Choroid plexus epithelial cell (primary cell): ENCODE measurements around the gene LHFPL6.
A peak's percentile ranks its signal among the peaks of the same experiment; 100 is the strongest.

Source experiments
- DNase-seq: peaks from one replicate; pipeline ENCODE4 v3.0.0-alpha.2; 2010; ENCODE audit warnings: low read depth
- H3K4me3 ChIP-seq: 2 replicates; pipeline ENCODE4 v1.5.1; 2011; ENCODE audit warnings: low read depth, mild to moderate bottlenecking, control low read depth, low read length, moderate library complexity
- TF ChIP-seq, protein P1 (sequence below): conservative IDR thresholded peaks from 2 replicates; pipeline ENCODE4 v1.5.1; 2011; ENCODE audit warnings: low read depth, mild to moderate bottlenecking, control low read depth, inconsistent platforms, low read length, moderate library complexity

The LHFPL6 gene

DNA sequence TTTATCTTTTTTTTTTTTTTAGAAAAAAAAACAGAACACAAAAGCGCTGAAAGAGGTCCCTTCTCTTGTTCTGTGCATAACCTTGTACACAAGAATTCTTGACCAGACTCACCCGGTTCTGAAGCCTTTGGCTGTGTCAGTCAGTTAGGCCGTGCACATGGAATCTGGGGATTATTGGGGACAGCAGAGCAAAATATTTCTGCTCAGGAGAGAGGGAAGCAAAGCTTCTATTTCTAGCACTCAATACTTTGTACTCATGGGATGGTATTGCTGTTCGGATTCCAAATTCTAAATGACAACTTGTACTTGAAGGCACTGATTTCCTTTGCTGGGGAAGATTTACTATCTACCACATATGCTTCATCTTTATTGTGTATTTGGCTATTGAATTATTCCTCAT is 292.0 kb downstream of the LHFPL6 start:
- no peak for DNase-seq
- no peak overlapping the region for H3K4me3 ChIP-seq
- TF ChIP-seq, protein P1, sequence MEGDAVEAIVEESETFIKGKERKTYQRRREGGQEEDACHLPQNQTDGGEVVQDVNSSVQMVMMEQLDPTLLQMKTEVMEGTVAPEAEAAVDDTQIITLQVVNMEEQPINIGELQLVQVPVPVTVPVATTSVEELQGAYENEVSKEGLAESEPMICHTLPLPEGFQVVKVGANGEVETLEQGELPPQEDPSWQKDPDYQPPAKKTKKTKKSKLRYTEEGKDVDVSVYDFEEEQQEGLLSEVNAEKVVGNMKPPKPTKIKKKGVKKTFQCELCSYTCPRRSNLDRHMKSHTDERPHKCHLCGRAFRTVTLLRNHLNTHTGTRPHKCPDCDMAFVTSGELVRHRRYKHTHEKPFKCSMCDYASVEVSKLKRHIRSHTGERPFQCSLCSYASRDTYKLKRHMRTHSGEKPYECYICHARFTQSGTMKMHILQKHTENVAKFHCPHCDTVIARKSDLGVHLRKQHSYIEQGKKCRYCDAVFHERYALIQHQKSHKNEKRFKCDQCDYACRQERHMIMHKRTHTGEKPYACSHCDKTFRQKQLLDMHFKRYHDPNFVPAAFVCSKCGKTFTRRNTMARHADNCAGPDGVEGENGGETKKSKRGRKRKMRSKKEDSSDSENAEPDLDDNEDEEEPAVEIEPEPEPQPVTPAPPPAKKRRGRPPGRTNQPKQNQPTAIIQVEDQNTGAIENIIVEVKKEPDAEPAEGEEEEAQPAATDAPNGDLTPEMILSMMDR, result no peak

DNA sequence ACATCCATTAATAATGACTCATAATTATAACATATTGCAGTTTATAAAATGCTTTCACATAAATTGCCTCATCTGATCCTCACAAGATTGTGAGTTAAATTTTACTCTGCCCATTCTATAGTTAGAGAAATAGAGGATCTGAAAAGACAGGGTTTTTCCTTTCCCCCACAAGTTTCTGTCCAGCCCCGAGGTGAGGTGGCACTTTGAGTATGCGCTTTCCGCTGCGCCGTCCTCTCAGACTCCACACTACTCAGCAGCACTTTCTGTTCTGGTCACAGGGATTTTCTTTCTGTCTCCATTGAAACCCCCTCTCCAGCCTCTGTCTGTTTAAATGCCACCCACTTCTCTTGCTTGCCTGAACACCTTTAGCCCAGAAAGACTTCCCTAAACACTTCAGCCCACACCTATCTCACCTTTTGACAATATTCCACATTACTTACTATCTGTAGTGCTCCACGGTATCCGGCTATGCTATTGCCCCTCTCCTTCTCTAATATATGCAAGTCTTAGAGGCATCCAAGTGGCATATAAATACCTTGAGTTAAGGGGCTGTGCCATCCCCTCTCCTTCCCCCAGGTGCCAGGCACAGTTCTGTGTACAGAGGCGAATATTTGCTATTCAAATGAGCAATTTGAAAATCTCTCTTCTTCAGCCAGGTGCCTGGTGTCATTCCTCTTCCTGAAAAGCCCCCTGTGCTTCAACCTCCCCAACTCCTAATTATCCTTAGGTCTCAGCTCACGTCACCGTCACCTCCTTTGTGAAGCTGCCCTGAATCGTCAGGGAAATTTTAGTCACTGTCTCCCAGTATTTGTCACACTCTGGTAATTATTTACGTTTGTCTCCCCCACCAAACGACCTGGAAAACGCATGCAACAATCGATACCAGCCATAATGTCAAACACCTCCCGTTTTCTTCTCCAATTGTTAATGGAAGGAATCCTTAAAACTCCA is 296.1 kb downstream of the LHFPL6 start:
- TF ChIP-seq, protein P1, result no peak
- no peak for DNase-seq

DNA sequence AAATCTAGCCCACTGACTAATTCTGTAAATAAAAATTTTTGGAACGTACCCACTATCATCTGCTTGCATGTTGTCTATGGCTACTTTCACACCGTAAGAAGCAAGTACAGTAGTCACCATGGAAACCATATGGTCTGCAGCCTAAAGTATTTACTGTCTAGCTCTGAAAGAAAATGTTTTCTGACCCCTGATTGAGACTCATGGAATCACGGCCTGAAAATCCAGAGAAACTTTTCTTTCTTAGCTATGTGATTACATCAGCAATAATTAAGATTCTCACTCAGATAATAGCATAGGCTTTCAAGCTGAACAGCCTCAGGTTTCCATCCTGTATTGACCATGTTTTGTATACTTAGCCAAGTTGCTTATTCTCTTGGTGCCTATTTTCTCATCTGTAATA is 300.2 kb downstream of the LHFPL6 start:
- DNase-seq, result no peak
- TF ChIP-seq, protein P1, result no peak
- no peak overlapping the region for H3K4me3 ChIP-seq

More for the DNA sequence above, 296.1 kb downstream of the LHFPL6 start:
- H3K4me3 ChIP-seq, result no peak overlapping the region

DNA sequence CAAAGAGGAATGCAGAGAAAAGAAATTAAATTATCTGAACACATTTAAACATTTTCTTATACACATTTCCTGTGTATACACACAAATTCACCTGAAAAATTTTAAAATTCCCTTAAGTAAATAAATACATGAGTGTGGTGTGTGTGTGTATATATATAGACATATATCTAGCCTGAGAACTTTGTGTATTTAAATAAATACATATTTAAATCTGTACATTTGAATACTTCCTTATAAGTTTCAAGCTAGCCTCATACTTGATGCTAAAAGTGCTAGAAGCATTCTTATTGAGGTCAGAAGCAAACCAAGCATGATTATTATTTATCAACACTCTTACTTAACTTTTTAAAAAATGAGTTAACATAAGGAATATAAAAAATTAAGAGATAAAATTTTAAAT is 304.0 kb downstream of the LHFPL6 start:
- no peak overlapping the region for H3K4me3 ChIP-seq
- TF ChIP-seq, protein P1, result no peak
- no peak for DNase-seq

DNA sequence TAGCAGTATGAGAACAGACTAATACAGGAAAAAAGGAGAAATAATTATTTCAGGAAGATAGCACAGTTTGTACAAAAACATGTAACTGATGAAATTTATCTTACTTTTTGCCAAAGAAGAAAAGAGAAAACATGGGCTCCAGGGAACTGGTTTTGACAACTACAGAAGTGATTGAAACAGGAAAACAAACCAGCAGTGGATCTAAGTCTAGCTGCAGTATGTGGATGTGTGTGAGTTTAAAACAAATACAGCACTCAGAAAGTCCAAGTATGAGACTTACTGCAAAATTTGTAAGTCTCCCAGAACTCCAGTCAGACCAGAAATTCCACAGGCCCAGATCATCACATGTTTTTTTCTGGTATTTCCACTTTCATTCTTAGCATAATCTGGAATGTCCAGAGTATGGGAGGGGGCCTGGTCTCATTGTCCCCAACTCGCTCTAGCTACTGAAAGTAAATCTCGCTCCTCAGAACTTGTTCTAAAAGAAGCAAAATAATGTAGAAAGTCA is 305.3 kb downstream of the LHFPL6 start:
- TF ChIP-seq, protein P1, result no peak
- H3K4me3 ChIP-seq, result no peak overlapping the region
- peak; percentile 49 for DNase-seq

DNA sequence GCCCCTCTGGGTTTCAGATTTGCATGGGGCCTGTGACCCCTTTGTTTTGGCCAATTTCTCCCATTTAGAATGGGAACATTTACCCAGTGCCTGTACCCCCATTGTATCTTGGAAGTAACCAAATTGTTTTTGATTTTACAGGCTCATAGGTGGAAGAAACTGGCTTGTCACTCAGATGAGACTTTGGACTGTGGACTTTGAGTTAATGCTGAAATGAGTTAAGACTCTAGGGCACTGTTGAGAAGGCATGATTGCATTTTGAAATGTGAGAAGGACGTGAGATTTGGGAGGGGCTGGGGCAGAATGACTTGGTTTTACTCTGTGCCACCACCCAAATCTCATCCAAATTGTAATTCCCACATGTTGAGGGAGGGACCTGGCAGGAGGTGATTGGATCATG is 306.0 kb downstream of the LHFPL6 start:
- TF ChIP-seq, protein P1, result no peak
- no peak overlapping the region for H3K4me3 ChIP-seq
- no peak for DNase-seq
